ENCODE measurements around the gene ZNF436. TPM values are rescaled to one million over a fixed set of nuclear protein-coding genes. Genes with fewer than 3 reads are reported as not detected.
A peak's percentile ranks its signal among the peaks of the same experiment; 100 is the strongest.

Gene ZNF436
- total and polyA plus RNA-seq, 2 of the 8 experiments (the other 6 are each of a cell fraction or from before 2014, with no cell fraction given) = 0.65 to 1.8 TPM

GRCh38 chr1:23357138-23357908 is 12.3 kb downstream of the ZNF436 start (continued):
- TF ChIP-seq SAP30 (IDR thresholded peaks at IDR 0.05; ENCODE audit: insufficient read depth, insufficient replicate concordance, low read length) (no peak), BCL11A (IDR thresholded peaks at IDR 0.05; ENCODE audit: low read depth in 2 of 2, low read length in 2 of 2) (peak in 1 of 2 experiments; percentile 9), TAF1 (IDR thresholded peaks at IDR 0.05; ENCODE audit: low read depth, low read length) (no peak), ZNF274 (IDR thresholded peaks at IDR 0.05; ENCODE audit: borderline replicate concordance, extremely low read depth, low read length) (peak; percentile 66), E2F6 (IDR thresholded peaks at IDR 0.05) (no peak), RFX5 (IDR thresholded peaks at IDR 0.05; ENCODE audit: borderline replicate concordance, low read depth, low read length) (no peak), EP300 (IDR thresholded peaks at IDR 0.05; ENCODE audit: borderline replicate concordance in 1 of 2, low read depth in 2 of 2, low read length in 2 of 2) (peak in 1 of 2 experiments; percentile 89; a peak in 1 of 3 replicates), SIRT6 (IDR thresholded peaks at IDR 0.05; ENCODE audit: low read length) (no peak), CHD1 (IDR thresholded peaks at IDR 0.05; ENCODE audit: low read depth, low read length) (no peak)
